SK-N-SH (cell line): ENCODE results near the gene NLGN1. TPM values are rescaled to one million over a fixed set of nuclear protein-coding genes. Genes with fewer than 3 reads are reported as not detected.

Experiments used
- CTCF ChIA-PET: fragments of 300-600, 350-600 bp; formaldehyde crosslinking; extraction: SDS; loops from one replicate; lab custom pipeline; 2021; lab: Yijun Ruan, JAX
- POLR2A ChIA-PET: fragments of 350-600 bp; sonication (Branson Sonifier 250); formaldehyde crosslinking; extraction: SDS; loops from one replicate; lab custom pipeline; 2020; ENCODE audit warnings: antibody characterized with exemption, inconsistent platforms; lab: Yijun Ruan, JAX
- DNase-seq: peaks from one replicate; pipeline ENCODE4 v3.0.0; 2012
- H2AFZ ChIP-seq: fragments of 200-600 bp; sonication (generic); 2 replicates; pipeline ENCODE4 v1.8.1; 2016; ENCODE audit warnings: antibody characterized with exemption, mild to moderate bottlenecking, low read depth
- H3F3A ChIP-seq: fragments of 200-600 bp; sonication (generic); replicated peaks from 2 replicates; pipeline ENCODE3; 2016; ENCODE audit warnings: antibody characterized with exemption, mild to moderate bottlenecking; ENCODE audit not compliant: insufficient read depth
- H3K27ac ChIP-seq, 2 experiments: fragments of 200-500 bp in 1 of 2; fragments of 200-600 bp in 1 of 2; sonication (Bioruptor generic) in 1 of 2; sonication (generic), shearing (Covaris generic) in 1 of 2; 2 replicates each; pipeline versions ENCODE4 v1.5.1 to v1.6.1; 2014 to 2016; ENCODE audit warnings: low read depth in 2 of 2, inconsistent platforms in 1 of 2, low read length in 1 of 2, mild to moderate bottlenecking in 1 of 2, mixed read lengths in 1 of 2
- H3K27me3 ChIP-seq: fragments of 200-600 bp; sonication (generic), shearing (Covaris generic); 2 replicates; pipeline ENCODE4 v1.6.1; 2016; ENCODE audit warnings: mixed run types; ENCODE audit not compliant: insufficient read depth
- H3K36me3 ChIP-seq, 2 experiments: fragments of 200-500 bp in 1 of 2; fragments of 200-600 bp in 1 of 2; sonication (Bioruptor generic) in 1 of 2; sonication (generic) in 1 of 2; replicated peaks in 1 of 2; 2 replicates each; pipeline versions ENCODE3 to v1.5.1; 2014 to 2016; ENCODE audit warnings: low read length in 1 of 2, mild to moderate bottlenecking in 1 of 2; ENCODE audit not compliant: insufficient read depth in 2 of 2, control insufficient read depth in 1 of 2
- H3K4me1 ChIP-seq, 2 experiments: fragments of 200-500 bp in 1 of 2; fragments of 200-600 bp in 1 of 2; sonication (Bioruptor generic) in 1 of 2; sonication (generic), shearing (Covaris generic) in 1 of 2; 2 replicates each; pipeline versions ENCODE4 v1.5.1 to v1.6.1; 2014 to 2016; ENCODE audit warnings: low read depth in 1 of 2, low read length in 1 of 2, mixed run types in 1 of 2; ENCODE audit not compliant: insufficient read depth in 2 of 2, control insufficient read depth in 1 of 2
- H3K4me2 ChIP-seq: fragments of 200-600 bp; sonication (generic), shearing (Covaris generic); 2 replicates; pipeline ENCODE4 v1.6.1; 2017; ENCODE audit warnings: mixed run types
- H3K4me3 ChIP-seq, 2 experiments: fragments of 200-500 bp in 1 of 2; fragments of 200-600 bp in 1 of 2; sonication (Bioruptor generic) in 1 of 2; sonication (generic), shearing (Covaris generic) in 1 of 2; 2 replicates each; pipeline versions ENCODE4 v1.5.1 to v1.8.1; 2014 to 2016; ENCODE audit warnings: low read depth in 2 of 2, inconsistent platforms in 1 of 2, low read length in 1 of 2, mild to moderate bottlenecking in 1 of 2, mixed read lengths in 1 of 2, moderate library complexity in 1 of 2
- H3K79me2 ChIP-seq: fragments of 200-600 bp; sonication (generic); 2 replicates; pipeline ENCODE4 v1.8.1; 2017; ENCODE audit warnings: mild to moderate bottlenecking; ENCODE audit not compliant: insufficient read depth
- H3K9ac ChIP-seq: fragments of 200-600 bp; sonication (generic); 2 replicates; pipeline ENCODE4 v1.6.1; 2017; ENCODE audit warnings: mixed run types
- H3K9me2 ChIP-seq: fragments of 200-600 bp; sonication (generic); 2 replicates; pipeline ENCODE4 v1.6.1; 2017; ENCODE audit warnings: mixed run types
- H3K9me3 ChIP-seq: fragments of 200-600 bp; sonication (generic); 2 replicates; pipeline ENCODE4 v1.6.1; 2017; ENCODE audit warnings: mixed run types, mild to moderate bottlenecking, moderate library complexity
- H4K20me1 ChIP-seq: fragments of 200-600 bp; sonication (generic); 2 replicates; pipeline ENCODE4 v1.6.1; 2017; ENCODE audit warnings: mild to moderate bottlenecking, mixed run types; ENCODE audit not compliant: insufficient read depth
- CHD2 ChIP-seq: fragments of 150-350 bp; IDR thresholded peaks from 2 replicates; pipeline ENCODE4 v1.6.1; 2018; ENCODE audit warnings: low read length; ENCODE audit not compliant: partially characterized antibody
- ELF1 ChIP-seq: IDR thresholded peaks from 2 replicates; pipeline ENCODE4 v1.4.0; 2012
- EP300 ChIP-seq, 2 experiments: IDR thresholded peaks; 2 replicates each; pipeline versions ENCODE4 v1.4.0 to v1.6.1; 2012; ENCODE audit warnings: borderline replicate concordance in 1 of 2, low read depth in 1 of 2, low read length in 1 of 2
- FOSL2 ChIP-seq: IDR thresholded peaks from 2 replicates; pipeline ENCODE4 v1.4.0; 2012; ENCODE audit warnings: low read depth, mild to moderate bottlenecking, moderate library complexity, borderline replicate concordance
- FOXJ3 ChIP-seq: sonication (generic); formaldehyde crosslinking; IDR thresholded peaks from 2 replicates; pipeline ENCODE4 v1.5.1; 2020; ENCODE audit warnings: mild to moderate bottlenecking, missing genetic modification reagents
- FOXM1 ChIP-seq: IDR thresholded peaks from 2 replicates; pipeline ENCODE4 v1.4.0; 2012; ENCODE audit warnings: low read depth, mild to moderate bottlenecking
- GABPA ChIP-seq: IDR thresholded peaks from 2 replicates; pipeline ENCODE4 v1.4.0; 2012; ENCODE audit warnings: low read depth, mild to moderate bottlenecking
- JUND ChIP-seq: IDR thresholded peaks from 2 replicates; pipeline ENCODE4 v1.4.0; 2012
- MEF2A ChIP-seq: IDR thresholded peaks from 2 replicates; pipeline ENCODE4 v1.4.0; 2012; ENCODE audit warnings: low read depth, borderline replicate concordance
- MXI1 ChIP-seq: IDR thresholded peaks from 2 replicates; pipeline ENCODE4 v1.6.1; 2012; ENCODE audit warnings: mild to moderate bottlenecking, low read depth, low read length, improper control_type of control experiment
- NRF1 ChIP-seq: IDR thresholded peaks from 2 replicates; pipeline ENCODE4 v1.6.1; 2012; ENCODE audit warnings: low read depth, mild to moderate bottlenecking, low read length
- POLR2AphosphoS5 ChIP-seq: IDR thresholded peaks from 2 replicates; pipeline ENCODE4 v1.6.1; 2012; ENCODE audit warnings: low read depth, low read length
- RAD21 ChIP-seq: IDR thresholded peaks from 2 replicates; pipeline ENCODE4 v1.6.1; 2012; ENCODE audit warnings: mild to moderate bottlenecking, low read length
- RCOR1 ChIP-seq: fragments of 150-350 bp; IDR thresholded peaks from 2 replicates; pipeline ENCODE4 v1.6.1; 2017; ENCODE audit warnings: antibody characterized with exemption, low read length
- RFX5 ChIP-seq: IDR thresholded peaks from 2 replicates; pipeline ENCODE4 v1.6.1; 2012; ENCODE audit warnings: mild to moderate bottlenecking, improper control_type of control experiment, low read length
- SMC3 ChIP-seq: IDR thresholded peaks from 2 replicates; pipeline ENCODE4 v1.6.1; 2012; ENCODE audit warnings: low read depth, low read length, improper control_type of control experiment
- TCF12 ChIP-seq: IDR thresholded peaks from 2 replicates; pipeline ENCODE4 v1.4.0; 2012
- YY1 ChIP-seq: IDR thresholded peaks from 2 replicates; pipeline ENCODE4 v1.4.0; 2012; ENCODE audit warnings: low read depth, mild to moderate bottlenecking
- WGBS: methylation state at CpG from one replicate; pipeline ENCODE4 v1.1.6; 2017; ENCODE audit warnings: low lambda C conversion rate; 5-methylcytosine and 5-hydroxymethylcytosine counted together
- polyA plus RNA-seq, 3 experiments: library from polyadenylated mRNA; depleted of rRNA; stranded (reverse); fragments of >200 nt; gene quantifications; 2 replicates each; pipeline ENCODE4 v1.2.3, GENCODE V29; 2012
- TF ChIP-seq, protein P1 (sequence below): fragments of 150-350 bp; IDR thresholded peaks from 2 replicates; pipeline ENCODE4 v1.6.1; 2016; ENCODE audit warnings: mild to moderate bottlenecking, low read depth, low read length
- TF ChIP-seq, protein P2 (sequence below): IDR thresholded peaks from 2 replicates; pipeline ENCODE4; 2012
- TF ChIP-seq, protein P3 (sequence below): IDR thresholded peaks from 2 replicates; pipeline ENCODE4 v1.4.0; 2012; ENCODE audit warnings: low read depth, borderline replicate concordance
- TF ChIP-seq, protein P4 (sequence below): IDR thresholded peaks from 2 replicates; pipeline ENCODE4 v1.4.0; 2012; ENCODE audit warnings: low read depth, borderline replicate concordance
- TF ChIP-seq, protein P5 (sequence below): fragments of 150-350 bp; IDR thresholded peaks from 2 replicates; pipeline ENCODE4 v1.6.1; 2017; ENCODE audit warnings: antibody characterized with exemption, low read length, low read depth, borderline replicate concordance

The NLGN1 gene
- polyA plus RNA-seq, 1 of the 3 experiments (the other 2 are of a cell fraction) = 1.5 TPM

DNA sequence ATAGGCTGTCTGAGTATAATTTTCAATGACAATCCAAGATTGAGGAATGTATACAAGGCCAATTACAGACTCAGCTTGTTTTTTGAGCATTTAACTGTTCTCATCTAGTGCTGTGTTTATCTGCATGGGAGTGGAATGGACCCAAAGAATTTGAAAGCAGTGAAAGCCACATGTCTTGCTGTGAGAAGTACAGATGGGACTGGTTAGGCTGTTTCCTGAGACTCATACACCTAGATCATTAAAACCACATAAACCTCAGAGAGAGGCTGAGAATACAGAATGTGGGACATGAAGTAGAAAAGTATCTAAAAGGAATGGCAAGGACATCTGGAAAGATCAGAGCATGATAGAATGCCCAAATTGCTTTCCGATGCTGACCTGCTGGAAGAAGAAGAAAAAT, 224.6 kb downstream of the NLGN1 start:
- Histone ChIP-seq H4K20me1 (no peaks in the 10 kb centered on the region), H3K9ac (no peak overlapping the region), H3K27ac (peak overlapping the region in 1 of 2 experiments; percentile 43; a peak in 2 of 4 replicates), H3K4me2 (no peak overlapping the region), H3K4me3 (no peak overlapping the region), H3K9me3 (no peaks in the 10 kb centered on the region), H3K27me3 (no peaks in the 10 kb centered on the region), H3K9me2 (no peaks in the 10 kb centered on the region), H2AFZ (no peak overlapping the region), H3K4me1 (peaks cover 0 to 2% of the 10 kb centered on the region in 2 experiments; a peak in 2 of 4 replicates), H3F3A (no peaks in the 10 kb centered on the region), H3K36me3 (no peaks in the 10 kb centered on the region), H3K79me2 (no peaks in the 10 kb centered on the region)
- TF ChIP-seq, protein P1, sequence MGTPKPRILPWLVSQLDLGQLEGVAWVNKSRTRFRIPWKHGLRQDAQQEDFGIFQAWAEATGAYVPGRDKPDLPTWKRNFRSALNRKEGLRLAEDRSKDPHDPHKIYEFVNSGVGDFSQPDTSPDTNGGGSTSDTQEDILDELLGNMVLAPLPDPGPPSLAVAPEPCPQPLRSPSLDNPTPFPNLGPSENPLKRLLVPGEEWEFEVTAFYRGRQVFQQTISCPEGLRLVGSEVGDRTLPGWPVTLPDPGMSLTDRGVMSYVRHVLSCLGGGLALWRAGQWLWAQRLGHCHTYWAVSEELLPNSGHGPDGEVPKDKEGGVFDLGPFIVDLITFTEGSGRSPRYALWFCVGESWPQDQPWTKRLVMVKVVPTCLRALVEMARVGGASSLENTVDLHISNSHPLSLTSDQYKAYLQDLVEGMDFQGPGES = no peak
- TF ChIP-seq TCF12 (peak; percentile 43; the same call in 1 of the 2 replicates), CHD2 (no peak), POLR2AphosphoS5 (no peak), ELF1 (no peak), FOXJ3 (CRISPR knock-in tag) (no peak)
- TF ChIP-seq, protein P2, sequence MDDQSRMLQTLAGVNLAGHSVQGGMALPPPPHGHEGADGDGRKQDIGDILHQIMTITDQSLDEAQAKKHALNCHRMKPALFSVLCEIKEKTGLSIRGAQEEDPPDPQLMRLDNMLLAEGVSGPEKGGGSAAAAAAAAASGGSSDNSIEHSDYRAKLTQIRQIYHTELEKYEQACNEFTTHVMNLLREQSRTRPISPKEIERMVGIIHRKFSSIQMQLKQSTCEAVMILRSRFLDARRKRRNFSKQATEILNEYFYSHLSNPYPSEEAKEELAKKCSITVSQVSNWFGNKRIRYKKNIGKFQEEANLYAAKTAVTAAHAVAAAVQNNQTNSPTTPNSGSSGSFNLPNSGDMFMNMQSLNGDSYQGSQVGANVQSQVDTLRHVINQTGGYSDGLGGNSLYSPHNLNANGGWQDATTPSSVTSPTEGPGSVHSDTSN = no peak
- DNase-seq = no peak
- POLR2A ChIA-PET = no interaction called here
- WGBS = 64% methylated on average over 1 of the region's 1 CpG
- CTCF ChIA-PET = no interaction called here

DNA sequence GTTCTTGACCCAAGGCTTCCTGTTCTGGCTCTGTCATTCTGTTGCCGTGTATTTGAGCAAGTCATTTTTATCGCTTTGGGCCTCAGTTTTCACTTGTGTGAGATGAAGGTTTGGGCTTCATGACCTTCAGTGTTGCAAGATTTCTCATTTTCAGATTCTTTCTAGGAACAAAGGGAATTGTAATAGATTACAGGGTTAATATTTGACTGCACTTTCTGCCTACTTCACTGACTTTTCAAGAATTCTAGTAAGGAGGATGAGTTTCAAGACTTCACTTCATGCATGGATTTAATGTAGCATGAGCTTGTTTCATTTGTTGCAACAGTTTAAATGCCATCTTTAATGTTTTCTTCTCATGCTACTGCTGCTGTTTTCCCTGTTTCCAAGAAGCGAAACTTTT, 226.5 kb downstream of the NLGN1 start:
- no peak for TF ChIP-seq TCF12
- TF ChIP-seq, protein P3, sequence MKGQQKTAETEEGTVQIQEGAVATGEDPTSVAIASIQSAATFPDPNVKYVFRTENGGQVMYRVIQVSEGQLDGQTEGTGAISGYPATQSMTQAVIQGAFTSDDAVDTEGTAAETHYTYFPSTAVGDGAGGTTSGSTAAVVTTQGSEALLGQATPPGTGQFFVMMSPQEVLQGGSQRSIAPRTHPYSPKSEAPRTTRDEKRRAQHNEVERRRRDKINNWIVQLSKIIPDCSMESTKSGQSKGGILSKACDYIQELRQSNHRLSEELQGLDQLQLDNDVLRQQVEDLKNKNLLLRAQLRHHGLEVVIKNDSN = no peak
- no peak for TF ChIP-seq MXI1
- TF ChIP-seq MEF2A = no peak
- TF ChIP-seq RFX5 = no peak
- no peak for TF ChIP-seq RCOR1
- TF ChIP-seq FOXM1 = no peak
- TF ChIP-seq GABPA = no peak
- no peak for TF ChIP-seq SMC3
- no peak for TF ChIP-seq JUND
- TF ChIP-seq RAD21 = no peak
- TF ChIP-seq YY1 = no peak
- TF ChIP-seq FOSL2 = no peak
- no peak for TF ChIP-seq EP300 (IDR thresholded peaks at IDR 0.05; ENCODE audit: borderline replicate concordance in 1 of 2, low read depth in 1 of 2, low read length in 1 of 2)
- TF ChIP-seq, protein P4, sequence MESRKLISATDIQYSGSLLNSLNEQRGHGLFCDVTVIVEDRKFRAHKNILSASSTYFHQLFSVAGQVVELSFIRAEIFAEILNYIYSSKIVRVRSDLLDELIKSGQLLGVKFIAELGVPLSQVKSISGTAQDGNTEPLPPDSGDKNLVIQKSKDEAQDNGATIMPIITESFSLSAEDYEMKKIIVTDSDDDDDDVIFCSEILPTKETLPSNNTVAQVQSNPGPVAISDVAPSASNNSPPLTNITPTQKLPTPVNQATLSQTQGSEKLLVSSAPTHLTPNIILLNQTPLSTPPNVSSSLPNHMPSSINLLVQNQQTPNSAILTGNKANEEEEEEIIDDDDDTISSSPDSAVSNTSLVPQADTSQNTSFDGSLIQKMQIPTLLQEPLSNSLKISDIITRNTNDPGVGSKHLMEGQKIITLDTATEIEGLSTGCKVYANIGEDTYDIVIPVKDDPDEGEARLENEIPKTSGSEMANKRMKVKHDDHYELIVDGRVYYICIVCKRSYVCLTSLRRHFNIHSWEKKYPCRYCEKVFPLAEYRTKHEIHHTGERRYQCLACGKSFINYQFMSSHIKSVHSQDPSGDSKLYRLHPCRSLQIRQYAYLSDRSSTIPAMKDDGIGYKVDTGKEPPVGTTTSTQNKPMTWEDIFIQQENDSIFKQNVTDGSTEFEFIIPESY = no peak
- TF ChIP-seq NRF1 = no peak
- TF ChIP-seq, protein P5, sequence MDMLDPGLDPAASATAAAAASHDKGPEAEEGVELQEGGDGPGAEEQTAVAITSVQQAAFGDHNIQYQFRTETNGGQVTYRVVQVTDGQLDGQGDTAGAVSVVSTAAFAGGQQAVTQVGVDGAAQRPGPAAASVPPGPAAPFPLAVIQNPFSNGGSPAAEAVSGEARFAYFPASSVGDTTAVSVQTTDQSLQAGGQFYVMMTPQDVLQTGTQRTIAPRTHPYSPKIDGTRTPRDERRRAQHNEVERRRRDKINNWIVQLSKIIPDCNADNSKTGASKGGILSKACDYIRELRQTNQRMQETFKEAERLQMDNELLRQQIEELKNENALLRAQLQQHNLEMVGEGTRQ = no peak
- H4K20me1 ChIP-seq = no peaks in the 10 kb centered on the region
- no peak overlapping the region for H3K9ac ChIP-seq
- H3K9me2 ChIP-seq = no peaks in the 10 kb centered on the region
- H3K27me3 ChIP-seq = no peaks in the 10 kb centered on the region
- H2AFZ ChIP-seq = no peak overlapping the region
- CTCF ChIA-PET = interaction anchor here (1.2 to 1.4 kb wide), 2 partner anchors 21 to 33 kb away, joined by 3 read pairs; no protein-coding TSS in a partner anchor
- WGBS = 94% methylated on average over 3 of the region's 3 CpGs
- no peaks in the 10 kb centered on the region for H3K36me3 ChIP-seq
- no peaks in the 10 kb centered on the region for H3K9me3 ChIP-seq
- no peaks in the 10 kb centered on the region; a peak in 1 of 4 replicates for H3K4me1 ChIP-seq
- no peaks in the 10 kb centered on the region for H3F3A ChIP-seq
- no peak overlapping the region for H3K4me3 ChIP-seq
- H3K27ac ChIP-seq = no peak overlapping the region
- no peak for DNase-seq
- POLR2A ChIA-PET = no interaction called here
- H3K4me2 ChIP-seq = no peak overlapping the region
- no peaks in the 10 kb centered on the region for H3K79me2 ChIP-seq
